D721Med (cell line): ENCODE results near the gene ANTXR2.
A peak's percentile ranks its signal among the peaks of the same experiment; 100 is the strongest.
"Not testable (repeated sequence)": the region's sequence is repeated elsewhere in the genome, so short reads cannot be mapped to it uniquely, and the experiment has no call there.

Source experiments
- DNase-seq: peaks from one replicate; pipeline ENCODE4 v3.0.0; 2011; ENCODE audit warnings: low spot score; ENCODE audit not compliant: insufficient read length
- FAIRE-seq: peaks from 2 replicates; lab custom pipeline; 2011; peaks lifted over from hg19 to GRCh38; lab: Jason Lieb, UNC
- TF ChIP-seq, protein P1 (sequence below): IDR thresholded peaks from 2 replicates; pipeline ENCODE4 v1.5.1; 2012; ENCODE audit warnings: mild to moderate bottlenecking, control low read depth; ENCODE audit not compliant: insufficient read depth; ENCODE audit errors: missing control alignments

ANTXR2 gene

DNA sequence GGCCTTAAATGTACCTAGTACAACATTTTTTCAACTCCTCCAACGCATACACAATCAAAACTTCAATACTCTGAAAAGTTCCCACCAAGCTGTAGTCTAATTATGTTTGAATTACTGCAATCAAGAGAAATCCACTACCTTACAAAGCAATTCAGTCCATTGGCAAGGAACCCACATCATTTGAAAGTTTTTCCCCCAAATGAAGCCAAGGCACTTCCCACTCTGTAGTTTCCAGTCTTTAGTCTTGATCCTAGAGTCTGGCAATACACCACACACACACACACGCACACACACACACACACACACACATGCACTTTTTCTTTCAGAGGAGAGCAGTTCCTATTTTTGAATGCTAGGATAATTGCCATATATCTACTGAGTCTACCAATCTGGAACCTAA is 79.6 kb downstream of the ANTXR2 start:
- FAIRE-seq = no peak
- TF ChIP-seq, protein P1, sequence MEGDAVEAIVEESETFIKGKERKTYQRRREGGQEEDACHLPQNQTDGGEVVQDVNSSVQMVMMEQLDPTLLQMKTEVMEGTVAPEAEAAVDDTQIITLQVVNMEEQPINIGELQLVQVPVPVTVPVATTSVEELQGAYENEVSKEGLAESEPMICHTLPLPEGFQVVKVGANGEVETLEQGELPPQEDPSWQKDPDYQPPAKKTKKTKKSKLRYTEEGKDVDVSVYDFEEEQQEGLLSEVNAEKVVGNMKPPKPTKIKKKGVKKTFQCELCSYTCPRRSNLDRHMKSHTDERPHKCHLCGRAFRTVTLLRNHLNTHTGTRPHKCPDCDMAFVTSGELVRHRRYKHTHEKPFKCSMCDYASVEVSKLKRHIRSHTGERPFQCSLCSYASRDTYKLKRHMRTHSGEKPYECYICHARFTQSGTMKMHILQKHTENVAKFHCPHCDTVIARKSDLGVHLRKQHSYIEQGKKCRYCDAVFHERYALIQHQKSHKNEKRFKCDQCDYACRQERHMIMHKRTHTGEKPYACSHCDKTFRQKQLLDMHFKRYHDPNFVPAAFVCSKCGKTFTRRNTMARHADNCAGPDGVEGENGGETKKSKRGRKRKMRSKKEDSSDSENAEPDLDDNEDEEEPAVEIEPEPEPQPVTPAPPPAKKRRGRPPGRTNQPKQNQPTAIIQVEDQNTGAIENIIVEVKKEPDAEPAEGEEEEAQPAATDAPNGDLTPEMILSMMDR = no peak
- DNase-seq = no peak

DNA sequence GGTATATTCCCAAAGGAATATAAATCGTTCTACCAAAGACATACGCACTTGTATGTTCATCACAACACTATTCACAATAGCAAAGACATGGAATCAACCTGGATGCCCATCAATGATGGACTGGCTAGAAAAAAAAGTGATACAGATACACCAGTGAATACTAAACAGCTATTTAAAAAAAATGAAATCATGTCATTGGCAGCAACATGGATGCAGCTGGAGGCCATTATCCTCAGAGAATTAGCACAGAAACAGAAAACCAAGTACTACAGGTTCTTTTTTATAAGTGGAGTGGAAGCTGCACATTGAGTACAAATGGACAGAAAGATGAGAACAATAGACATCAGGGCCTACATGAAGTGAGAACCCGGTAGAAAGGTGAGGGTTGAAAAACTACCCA is 81.4 kb downstream of the ANTXR2 start:
- TF ChIP-seq, protein P1 = no peak
- DNase-seq (no peak), FAIRE-seq (no peak)

DNA sequence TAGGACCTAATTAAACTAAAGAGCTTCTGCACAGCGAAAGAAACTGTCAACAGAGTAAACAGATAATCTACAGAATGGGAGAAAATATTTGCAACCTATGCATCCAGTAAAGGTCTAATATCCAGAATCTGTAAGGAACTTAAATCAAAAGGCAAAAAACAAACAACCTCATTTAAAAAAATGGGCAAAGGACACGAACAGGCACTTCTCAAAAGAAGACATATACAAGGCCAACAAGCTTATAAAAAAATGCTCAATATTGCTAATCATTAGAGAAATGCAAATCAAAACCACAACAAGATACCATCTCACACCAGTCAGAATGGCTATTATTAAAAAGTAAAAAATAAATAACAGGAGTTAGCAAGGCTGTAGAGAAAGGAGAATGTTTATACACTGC is 81.9 kb downstream of the ANTXR2 start:
- DNase-seq, FAIRE-seq: not testable (repeated sequence)

DNA sequence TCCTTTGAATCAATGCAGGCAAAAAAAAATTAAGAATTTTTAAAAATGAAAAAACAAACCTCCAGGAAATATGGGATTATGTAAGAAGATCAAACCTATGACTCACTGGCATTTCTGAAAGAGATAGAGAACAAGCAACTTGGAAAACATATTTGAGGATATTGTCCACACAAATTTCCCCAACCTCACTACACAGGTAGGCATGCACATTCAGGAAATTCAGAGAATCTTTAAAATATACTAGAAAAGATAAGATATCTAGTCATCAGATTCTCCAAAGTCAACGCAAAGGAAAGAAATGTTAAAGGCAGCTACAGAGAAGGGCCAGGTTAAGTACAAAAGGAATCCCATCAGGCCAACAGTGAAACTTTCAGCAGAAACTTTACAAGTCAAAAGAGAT is 85.6 kb downstream of the ANTXR2 start:
- TF ChIP-seq, protein P1 = no peak
- no peak for FAIRE-seq

DNA sequence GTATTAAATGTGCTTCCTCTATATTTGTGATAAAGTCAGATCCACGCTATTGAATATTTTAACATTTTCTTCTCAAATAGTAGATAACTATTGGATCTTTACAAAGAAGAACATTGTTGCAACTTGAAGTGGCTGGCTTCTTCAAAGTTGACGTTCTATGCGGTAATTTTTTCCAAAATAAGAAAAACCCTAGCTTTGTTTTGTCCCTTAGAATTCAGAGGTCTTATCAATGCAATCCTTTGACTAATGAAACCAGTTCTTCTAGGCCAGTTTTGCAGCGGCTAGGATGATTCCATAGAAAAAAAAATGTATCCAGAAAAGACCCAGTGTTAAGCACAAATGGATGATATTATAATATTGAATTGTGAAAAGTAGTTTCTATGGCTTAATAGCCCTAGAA is 89.6 kb downstream of the ANTXR2 start:
- FAIRE-seq (no peak), DNase-seq (no peak)
- TF ChIP-seq, protein P1 = no peak

More for the DNA sequence above, 85.6 kb downstream of the ANTXR2 start:
- no peak for DNase-seq

DNA sequence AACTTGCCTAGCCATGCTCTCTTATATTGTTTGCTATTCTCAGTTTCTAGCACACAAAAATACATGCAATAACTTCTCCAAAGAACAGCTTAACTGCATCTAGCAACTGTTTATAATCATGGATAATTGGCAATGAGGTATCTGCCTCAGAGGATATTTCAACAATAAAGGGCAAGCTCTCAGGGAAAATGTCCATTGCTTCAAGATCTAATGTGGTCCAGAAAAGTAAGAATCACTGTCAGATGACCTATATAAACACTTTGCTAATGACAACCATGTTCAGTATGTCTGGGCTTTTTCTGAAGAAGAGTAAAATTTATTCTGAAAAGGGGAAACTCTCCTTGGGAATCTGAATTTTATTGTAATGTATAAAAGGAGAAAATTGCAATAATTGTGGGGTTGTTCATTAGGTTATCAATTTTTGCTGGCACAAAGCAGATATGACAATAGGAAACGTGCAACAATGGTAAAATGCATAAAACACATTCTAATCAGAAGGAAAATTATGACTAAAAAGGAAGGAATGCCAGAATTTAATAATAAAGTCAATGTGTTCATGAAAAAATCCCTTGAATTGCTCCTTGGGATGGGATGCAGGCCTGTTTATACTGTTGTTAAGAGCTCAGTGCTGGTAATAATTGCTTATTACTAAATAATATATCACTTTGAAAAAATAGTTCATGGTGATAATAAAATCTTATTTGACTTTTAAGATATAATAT is 90.3 kb downstream of the ANTXR2 start:
- FAIRE-seq (peak; percentile 64), DNase-seq (no peak)
- TF ChIP-seq, protein P1 = no peak

DNA sequence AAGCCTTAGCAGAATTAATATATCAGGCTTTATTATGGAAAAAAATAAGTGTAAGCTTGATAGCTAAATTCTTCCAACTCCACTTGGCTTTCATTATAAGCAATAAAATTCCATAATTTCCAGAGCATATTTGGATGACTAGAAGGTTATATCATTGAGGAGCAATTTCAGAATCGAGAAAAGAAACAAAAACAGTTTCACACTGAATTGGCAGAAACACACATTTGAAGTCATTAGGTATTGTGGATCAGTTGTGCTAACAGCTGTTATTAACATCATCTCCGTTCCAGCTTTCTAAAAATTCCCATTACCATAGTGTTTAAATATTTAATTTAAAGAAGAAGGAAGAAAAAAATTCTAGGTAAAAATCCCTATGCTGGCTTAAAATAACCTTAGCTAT is 92.6 kb downstream of the ANTXR2 start:
- DNase-seq (no peak), FAIRE-seq (no peak)
- TF ChIP-seq, protein P1 = no peak
